Measurements from ENCODE around the gene LRP5.

DNA sequence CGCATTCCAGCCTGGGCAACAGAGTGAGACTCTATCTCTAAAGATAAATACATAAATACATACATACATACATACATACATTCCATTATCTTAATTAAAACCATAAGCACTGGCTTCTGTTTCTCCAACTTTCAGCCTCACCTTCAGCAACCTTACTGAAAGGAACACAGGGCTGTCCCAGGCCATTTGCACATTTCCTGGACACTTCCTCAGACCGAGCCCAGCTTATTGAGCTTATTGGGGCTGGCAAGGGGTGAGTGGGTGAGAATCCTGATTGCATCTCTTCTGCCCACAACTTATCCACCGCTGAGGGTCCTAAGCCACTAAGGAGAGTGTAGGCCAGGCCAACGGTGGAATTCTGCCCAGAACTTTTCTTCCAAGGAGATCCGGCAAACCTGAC, 16.5 kb upstream of the LRP5 start:
- no peak for TF ChIP-seq CTCF (IDR thresholded peaks at IDR 0.05)
- no peak for TF ChIP-seq POLR2AphosphoS5 (IDR thresholded peaks at IDR 0.05; ENCODE audit: insufficient read depth in 1 of 2, low read depth in 1 of 2)
- no peak for TF ChIP-seq POLR2A (IDR thresholded peaks at IDR 0.05)

Measured in vagina (tissue), 2 donors.